Measurements from ENCODE around the gene ZFP1. TPM values are rescaled to one million over a fixed set of nuclear protein-coding genes. Genes with fewer than 3 reads are reported as not detected.

Gene ZFP1
- total RNA-seq, 6 experiments from 2014 or later, result 3.7 to 18.6 (median 9.3) TPM

DNA sequence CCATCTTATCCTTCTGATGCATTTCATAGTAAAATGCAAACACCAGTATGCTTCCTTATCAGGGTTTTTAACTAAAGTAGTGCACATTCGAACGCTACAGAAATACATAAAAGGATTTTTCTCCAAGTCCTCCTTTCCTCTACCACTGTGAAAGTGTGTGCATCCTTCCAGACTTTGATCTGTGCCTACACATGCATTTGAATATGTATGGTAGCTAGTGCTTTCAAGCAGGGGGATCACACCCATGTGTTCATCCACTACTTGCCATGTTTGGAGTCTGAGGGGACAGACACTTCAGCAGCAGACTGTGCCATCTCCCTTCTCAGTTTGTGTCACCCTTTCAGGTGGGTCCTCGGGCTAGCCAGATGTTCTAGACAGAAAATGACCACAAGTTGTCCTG lies 46.7 kb upstream of the ZFP1 start:
- DNase-seq (peak in 1 of 3 donors; percentile 3), ATAC-seq (no peak)
- Histone ChIP-seq H3K27ac (no peak overlapping the region), H3K27me3 (no peaks in the 10 kb centered on the region), H3K9me3 (no peaks in the 10 kb centered on the region), H3K4me1 (peaks cover 0 to 11% (median 0%) of the 10 kb centered on the region in 4 donors), H3K4me3 (no peak overlapping the region), H3K36me3 (no peaks in the 10 kb centered on the region)
- TF ChIP-seq POLR2A (IDR thresholded peaks at IDR 0.05), result no peak
- TF ChIP-seq, protein P1, sequence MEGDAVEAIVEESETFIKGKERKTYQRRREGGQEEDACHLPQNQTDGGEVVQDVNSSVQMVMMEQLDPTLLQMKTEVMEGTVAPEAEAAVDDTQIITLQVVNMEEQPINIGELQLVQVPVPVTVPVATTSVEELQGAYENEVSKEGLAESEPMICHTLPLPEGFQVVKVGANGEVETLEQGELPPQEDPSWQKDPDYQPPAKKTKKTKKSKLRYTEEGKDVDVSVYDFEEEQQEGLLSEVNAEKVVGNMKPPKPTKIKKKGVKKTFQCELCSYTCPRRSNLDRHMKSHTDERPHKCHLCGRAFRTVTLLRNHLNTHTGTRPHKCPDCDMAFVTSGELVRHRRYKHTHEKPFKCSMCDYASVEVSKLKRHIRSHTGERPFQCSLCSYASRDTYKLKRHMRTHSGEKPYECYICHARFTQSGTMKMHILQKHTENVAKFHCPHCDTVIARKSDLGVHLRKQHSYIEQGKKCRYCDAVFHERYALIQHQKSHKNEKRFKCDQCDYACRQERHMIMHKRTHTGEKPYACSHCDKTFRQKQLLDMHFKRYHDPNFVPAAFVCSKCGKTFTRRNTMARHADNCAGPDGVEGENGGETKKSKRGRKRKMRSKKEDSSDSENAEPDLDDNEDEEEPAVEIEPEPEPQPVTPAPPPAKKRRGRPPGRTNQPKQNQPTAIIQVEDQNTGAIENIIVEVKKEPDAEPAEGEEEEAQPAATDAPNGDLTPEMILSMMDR (IDR thresholded peaks at IDR 0.05), result no peak
- WGBS (ENCODE audit: insufficient coverage, low coverage, low lambda C conversion rate, missing lambda C conversion rate), result 86% methylated on average over 3 of the region's 3 CpGs
- intact Hi-C loops (cut with DNase I), result no loop called here

DNA sequence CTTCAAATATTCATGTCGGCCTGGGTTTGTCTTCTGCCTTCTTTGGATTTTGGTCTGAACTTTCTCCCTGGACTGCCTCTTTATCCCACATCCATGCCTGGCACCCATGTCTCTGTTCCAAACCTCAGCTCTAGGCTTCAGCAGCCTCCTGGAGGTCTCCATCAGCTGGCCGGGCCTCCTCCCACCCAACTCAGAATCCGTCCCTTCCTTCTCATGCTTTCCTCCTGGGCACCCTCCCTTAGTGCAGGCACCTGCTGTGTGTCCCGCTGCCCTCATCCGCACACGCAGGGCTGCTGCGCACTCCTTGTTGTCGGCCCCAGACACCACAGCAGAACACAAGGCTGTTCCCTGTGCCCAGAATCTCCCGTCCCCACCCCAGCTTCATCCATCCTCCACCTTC lies 45.7 kb upstream of the ZFP1 start:
- no peaks in the 10 kb centered on the region for H3K9me3 ChIP-seq
- no peaks in the 10 kb centered on the region for H3K36me3 ChIP-seq
- 100% methylated on average over 5 of the region's 9 CpGs for WGBS (ENCODE audit: insufficient coverage, low coverage, low lambda C conversion rate, missing lambda C conversion rate)
- no peaks in the 10 kb centered on the region for H3K27me3 ChIP-seq
- DNase-seq (peak in 1 of 3 donors; percentile 37), ATAC-seq (no peak)
- peaks cover 0 to 11% (median 0%) of the 10 kb centered on the region in 4 donors for H3K4me1 ChIP-seq
- H3K4me3 ChIP-seq, result no peak overlapping the region
- TF ChIP-seq, protein P1 (IDR thresholded peaks at IDR 0.05), result no peak
- no peak for TF ChIP-seq POLR2A (IDR thresholded peaks at IDR 0.05)
- intact Hi-C loops (cut with DNase I), result no loop called here
- no peak overlapping the region for H3K27ac ChIP-seq

DNA sequence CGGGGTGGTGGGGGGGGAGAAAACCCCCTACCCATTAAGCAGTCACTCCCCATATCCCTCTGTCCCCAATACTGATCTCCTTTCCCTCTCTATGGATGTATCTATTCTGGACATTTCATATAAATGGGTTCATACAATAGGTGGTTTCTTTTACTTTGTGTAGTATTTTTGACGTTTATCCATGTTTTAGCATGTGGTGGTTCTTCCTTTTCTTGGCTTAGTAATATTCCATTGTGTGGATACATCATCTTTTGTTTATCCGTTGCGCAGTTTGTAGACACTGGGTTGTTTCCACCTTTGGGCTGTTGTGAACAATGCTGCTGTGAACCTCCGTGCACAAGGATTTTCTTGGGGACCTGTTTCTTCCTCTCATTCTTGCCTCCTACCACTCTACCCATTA lies 44.3 kb upstream of the ZFP1 start:
- H3K27me3 ChIP-seq, result no peaks in the 10 kb centered on the region
- no peak overlapping the region for H3K4me3 ChIP-seq
- intact Hi-C loops (cut with DNase I), result no loop called here
- DNase-seq (no peak), ATAC-seq (no peak)
- H3K9me3 ChIP-seq, result no peaks in the 10 kb centered on the region
- no peaks in the 10 kb centered on the region for H3K36me3 ChIP-seq
- H3K27ac ChIP-seq, result no peak overlapping the region
- 98% methylated on average over 5 of the region's 5 CpGs for WGBS (ENCODE audit: insufficient coverage, low coverage, low lambda C conversion rate, missing lambda C conversion rate)
- TF ChIP-seq, protein P1 (IDR thresholded peaks at IDR 0.05), result no peak
- peaks cover 0 to 20% (median 3%) of the 10 kb centered on the region in 4 donors for H3K4me1 ChIP-seq

DNA sequence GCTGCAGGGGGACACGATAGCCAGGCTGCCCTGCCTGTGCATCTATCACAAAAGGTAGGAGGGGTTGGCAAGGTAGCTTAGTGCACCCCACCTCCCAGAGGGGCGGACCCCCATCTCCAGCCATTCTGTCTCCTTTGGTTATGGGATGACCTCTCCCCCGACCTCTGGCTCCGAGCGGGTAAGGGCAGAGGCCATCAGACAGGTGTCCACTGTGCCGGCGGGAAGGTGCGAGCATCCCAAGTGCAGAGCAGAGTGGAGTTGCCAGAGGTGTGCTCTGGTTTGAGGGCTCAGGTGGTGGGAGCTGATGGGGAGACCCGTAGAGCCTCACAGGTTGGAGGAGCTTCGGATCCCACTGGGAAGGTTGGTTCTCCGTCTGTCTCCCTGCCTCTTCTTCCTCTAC lies 43.5 kb upstream of the ZFP1 start:
- 100% methylated on average over 6 of the region's 11 CpGs for WGBS (ENCODE audit: insufficient coverage, low coverage, low lambda C conversion rate, missing lambda C conversion rate)
- H3K27ac ChIP-seq, result no peak overlapping the region
- peaks cover 0 to 29% (median 7%) of the 10 kb centered on the region in 4 donors for H3K4me1 ChIP-seq
- no peaks in the 10 kb centered on the region for H3K27me3 ChIP-seq
- H3K4me3 ChIP-seq, result no peak overlapping the region
- no peak for TF ChIP-seq POLR2A (IDR thresholded peaks at IDR 0.05)
- TF ChIP-seq, protein P1 (IDR thresholded peaks at IDR 0.05), result no peak
- no peaks in the 10 kb centered on the region for H3K36me3 ChIP-seq
- no peaks in the 10 kb centered on the region for H3K9me3 ChIP-seq
- ATAC-seq (no peak), DNase-seq (peak in 1 of 3 donors; percentile 51)
- intact Hi-C loops (cut with DNase I), result no loop called here
